GM18858 (cell line): Measurements from ENCODE around the gene MAPK7.

Experiments used
- ATAC-seq: cut with Tn5 transposase; IDR thresholded peaks from one replicate; pipeline ENCODE4 v1.9.1; 2021; ENCODE audit not compliant: unreplicated experiment

Gene MAPK7

GRCh38 chr17:19414396-19415280 is 36.3 kb downstream of the MAPK7 start:
- no peak for ATAC-seq

GRCh38 chr17:19415311-19415710 is 37.0 kb downstream of the MAPK7 start:
- no peak for ATAC-seq

- no peak for ATAC-seq
These were observed 37.8 kb downstream of the MAPK7 start for GRCh38 chr17:19415806-19416775.

- ATAC-seq: no peak
These were observed 39.3 kb downstream of the MAPK7 start for GRCh38 chr17:19417611-19418010.

- ATAC-seq: no peak
These were observed 40.1 kb downstream of the MAPK7 start for GRCh38 chr17:19418251-19418992.

- ATAC-seq: no peak
These were observed 42.9 kb downstream of the MAPK7 start for GRCh38 chr17:19421219-19421618.

- ATAC-seq: no peak
These were observed 43.6 kb downstream of the MAPK7 start for GRCh38 chr17:19421926-19422325.

GRCh38 chr17:19424934-19425868 is 46.9 kb downstream of the MAPK7 start:
- no peak for ATAC-seq

- no peak for ATAC-seq
These were observed 48.3 kb downstream of the MAPK7 start for GRCh38 chr17:19426631-19427030.

- no peak for ATAC-seq
These were observed 53.4 kb downstream of the MAPK7 start for GRCh38 chr17:19431691-19432090.
